Right atrium auricular region (tissue), 2 donors: Measurements from ENCODE around the gene PNPLA7. TPM values are rescaled to one million over a fixed set of nuclear protein-coding genes. Genes with fewer than 3 reads are reported as not detected.

Source experiments
- DNase-seq: peaks from one replicate; pipeline ENCODE4 v3.0.0-alpha.2; 2019; ENCODE audit warnings: low spot score
- H3K27ac ChIP-seq, 2 donors: fragments of 200-600 bp; sonication (generic); 1 replicate in 1 of 2; 2 replicates in 1 of 2; pipeline ENCODE4 v1.5.1; 2016 to 2019
- H3K27me3 ChIP-seq, 2 donors: fragments of 200-600 bp; sonication (generic); one replicate each; pipeline versions ENCODE4 v1.5.1 to v1.6.0; 2017 to 2019
- H3K36me3 ChIP-seq: fragments of 200-600 bp; sonication (generic); one replicate; pipeline ENCODE4 v1.5.1; 2016
- H3K4me1 ChIP-seq, 2 donors: fragments of 200-600 bp; sonication (generic); one replicate each; pipeline versions ENCODE4 v1.5.1 to v1.6.0; 2017 to 2019
- H3K4me3 ChIP-seq, 2 donors: fragments of 200-600 bp; sonication (generic); 1 replicate in 1 of 2; 2 replicates in 1 of 2; pipeline ENCODE4 v1.5.1; 2017 to 2019; ENCODE audit warnings: mild to moderate bottlenecking in 1 of 2, moderate library complexity in 1 of 2
- H3K9me3 ChIP-seq, 2 donors: fragments of 200-600 bp; sonication (generic); one replicate each; pipeline ENCODE4 v1.5.1; 2019
- CTCF ChIP-seq, 2 donors: fragments of 200-600 bp; sonication (generic); IDR thresholded peaks; one replicate each; pipeline ENCODE4 v1.5.1; 2019; ENCODE audit warnings: antibody characterized with exemption in 2 of 2
- total RNA-seq, 2 donors: library from RNA; depleted of rRNA; stranded (reverse); fragments of >200 nt; gene quantifications; one replicate each; pipeline ENCODE4 v1.1.0, GENCODE V29; 2016

PNPLA7 gene
- total RNA-seq, 2 donors from 2014 or later = 4.4 to 4.6 TPM

GRCh38 chr9:137488327-137488653 is 61.9 kb downstream of the PNPLA7 start:
- Histone ChIP-seq H3K4me3 (no peak overlapping the region), H3K27ac (no peak overlapping the region), H3K4me1 (no peaks in the 10 kb centered on the region), H3K36me3 (no peaks in the 10 kb centered on the region), H3K27me3 (no peaks in the 10 kb centered on the region), H3K9me3 (no peaks in the 10 kb centered on the region)
- no peak for TF ChIP-seq CTCF (IDR thresholded peaks at IDR 0.05)
- no peak for DNase-seq

- peaks cover 3% of the 10 kb centered on the region for H3K36me3 ChIP-seq
- no peak overlapping the region for H3K27ac ChIP-seq
- no peak for TF ChIP-seq CTCF (IDR thresholded peaks at IDR 0.05)
- no peaks in the 10 kb centered on the region for H3K4me1 ChIP-seq
- DNase-seq = no peak
- H3K9me3 ChIP-seq = no peaks in the 10 kb centered on the region
- H3K4me3 ChIP-seq = no peak overlapping the region
- no peaks in the 10 kb centered on the region for H3K27me3 ChIP-seq
These were observed 62.5 kb downstream of the PNPLA7 start for GRCh38 chr9:137487454-137488326.

- Histone ChIP-seq H3K4me1 (no peaks in the 10 kb centered on the region), H3K27me3 (no peaks in the 10 kb centered on the region), H3K36me3 (peaks cover 3% of the 10 kb centered on the region), H3K9me3 (no peaks in the 10 kb centered on the region), H3K27ac (no peak overlapping the region), H3K4me3 (no peak overlapping the region)
- no peak for TF ChIP-seq CTCF (IDR thresholded peaks at IDR 0.05)
- DNase-seq = no peak
These were observed 63.4 kb downstream of the PNPLA7 start for GRCh38 chr9:137486545-137487453.

DNA sequence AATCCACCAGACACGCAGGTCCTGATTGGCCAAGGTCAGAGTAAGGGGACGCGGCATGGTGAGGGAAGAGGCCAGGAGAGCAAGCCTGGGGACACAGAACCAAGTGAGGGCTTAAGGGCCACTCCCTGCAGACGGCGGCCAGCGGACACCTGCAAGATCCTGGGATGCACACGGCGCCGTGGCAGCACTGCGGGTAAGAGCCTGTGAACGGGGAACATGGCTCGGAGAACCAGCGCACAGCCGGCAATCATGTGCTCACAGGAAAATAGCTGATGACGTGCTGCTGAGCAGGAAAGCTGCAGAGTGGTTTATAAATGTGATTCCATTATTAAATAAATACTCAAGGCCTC is 64.1 kb downstream of the PNPLA7 start:
- no peak for DNase-seq
- H3K27me3 ChIP-seq = no peaks in the 10 kb centered on the region
- H3K27ac ChIP-seq = no peak overlapping the region
- H3K9me3 ChIP-seq = no peaks in the 10 kb centered on the region
- TF ChIP-seq CTCF (IDR thresholded peaks at IDR 0.05) = no peak
- peaks cover 3% of the 10 kb centered on the region for H3K36me3 ChIP-seq
- H3K4me3 ChIP-seq = no peak overlapping the region
- no peaks in the 10 kb centered on the region for H3K4me1 ChIP-seq

DNA sequence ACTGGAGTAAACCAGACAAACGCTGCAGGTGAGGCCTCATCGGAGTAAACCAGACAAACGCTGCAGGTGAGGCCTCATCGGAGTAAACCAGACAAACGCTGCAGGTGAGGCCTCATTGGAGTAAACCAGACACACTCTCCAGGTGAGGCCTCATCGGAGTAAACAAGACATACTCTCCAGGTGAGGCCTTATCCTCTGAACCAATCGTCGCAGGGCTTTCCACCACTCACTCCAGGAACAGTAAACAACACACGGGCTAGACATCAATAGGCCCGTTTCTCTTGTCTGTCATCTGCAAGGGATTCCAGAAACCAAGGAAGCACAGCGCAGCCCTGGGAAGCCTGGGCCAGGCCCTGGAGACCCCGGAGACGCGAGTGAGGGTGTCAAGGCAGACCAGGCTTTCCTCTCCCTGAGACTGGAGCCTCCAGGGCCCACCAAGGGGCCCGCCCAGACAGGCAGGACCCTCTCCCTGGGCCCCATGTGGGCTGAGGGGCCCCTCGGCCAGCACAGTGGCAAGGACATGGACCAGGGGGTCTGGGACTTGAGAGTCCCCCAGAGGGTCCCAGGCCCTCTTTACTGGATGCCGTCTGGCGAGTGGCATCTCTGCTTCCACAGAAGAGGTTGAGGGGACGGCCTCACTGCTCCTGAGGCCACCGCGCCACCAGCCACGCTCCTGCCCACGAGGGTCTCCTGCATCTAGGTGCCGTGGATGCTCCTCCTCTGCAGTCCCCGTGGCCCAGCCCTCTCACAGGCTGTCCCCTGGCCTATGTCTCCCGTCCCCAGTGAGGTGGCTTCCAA is 64.7 kb downstream of the PNPLA7 start:
- Histone ChIP-seq H3K27ac (no peak overlapping the region), H3K4me3 (no peak overlapping the region), H3K4me1 (no peaks in the 10 kb centered on the region), H3K36me3 (peaks cover 3% of the 10 kb centered on the region), H3K9me3 (no peaks in the 10 kb centered on the region), H3K27me3 (no peaks in the 10 kb centered on the region)
- no peak for DNase-seq
- TF ChIP-seq CTCF (IDR thresholded peaks at IDR 0.05) = no peak
